ENCODE results near the gene PRDM15.

DNA sequence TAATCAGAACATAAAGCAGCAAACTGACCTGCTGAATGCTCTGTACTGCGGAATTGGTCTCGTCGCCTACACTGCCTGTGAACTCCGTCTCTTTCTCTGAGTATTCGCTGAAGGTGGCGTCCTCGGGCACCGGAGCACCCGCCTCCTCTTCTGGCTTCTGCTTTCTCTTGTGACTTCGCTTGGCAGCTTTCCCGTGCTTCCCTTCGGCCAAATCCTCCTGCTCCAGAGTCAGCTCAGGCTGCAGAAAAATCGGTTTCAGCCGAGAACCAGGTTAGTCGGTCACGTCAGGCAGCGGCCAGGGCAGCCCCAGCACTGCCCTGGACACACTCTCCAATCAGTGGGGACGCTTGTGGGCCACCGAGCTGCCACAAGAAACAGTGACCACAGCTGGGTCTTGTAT is 76.5 kb downstream of the PRDM15 start:
- TF ChIP-seq, protein P1, sequence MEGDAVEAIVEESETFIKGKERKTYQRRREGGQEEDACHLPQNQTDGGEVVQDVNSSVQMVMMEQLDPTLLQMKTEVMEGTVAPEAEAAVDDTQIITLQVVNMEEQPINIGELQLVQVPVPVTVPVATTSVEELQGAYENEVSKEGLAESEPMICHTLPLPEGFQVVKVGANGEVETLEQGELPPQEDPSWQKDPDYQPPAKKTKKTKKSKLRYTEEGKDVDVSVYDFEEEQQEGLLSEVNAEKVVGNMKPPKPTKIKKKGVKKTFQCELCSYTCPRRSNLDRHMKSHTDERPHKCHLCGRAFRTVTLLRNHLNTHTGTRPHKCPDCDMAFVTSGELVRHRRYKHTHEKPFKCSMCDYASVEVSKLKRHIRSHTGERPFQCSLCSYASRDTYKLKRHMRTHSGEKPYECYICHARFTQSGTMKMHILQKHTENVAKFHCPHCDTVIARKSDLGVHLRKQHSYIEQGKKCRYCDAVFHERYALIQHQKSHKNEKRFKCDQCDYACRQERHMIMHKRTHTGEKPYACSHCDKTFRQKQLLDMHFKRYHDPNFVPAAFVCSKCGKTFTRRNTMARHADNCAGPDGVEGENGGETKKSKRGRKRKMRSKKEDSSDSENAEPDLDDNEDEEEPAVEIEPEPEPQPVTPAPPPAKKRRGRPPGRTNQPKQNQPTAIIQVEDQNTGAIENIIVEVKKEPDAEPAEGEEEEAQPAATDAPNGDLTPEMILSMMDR (IDR thresholded peaks at IDR 0.05): no peak
- no peak for TF ChIP-seq POLR2A (IDR thresholded peaks at IDR 0.05)

Data from esophagus squamous epithelium (tissue), 4 donors.